Measurements from ENCODE around the gene THSD7B. TPM values are rescaled to one million over a fixed set of nuclear protein-coding genes. Genes with fewer than 3 reads are reported as not detected.

THSD7B gene
- total and polyA plus RNA-seq, 9 donors: 0.10 to 0.82 (median 0.37) TPM; not detected in 1

GRCh38 chr2:137654046-137654445 lies 888.7 kb downstream of the THSD7B start:
- no peak overlapping the region for H3K27ac ChIP-seq
- TF ChIP-seq EP300 (IDR thresholded peaks at IDR 0.05) (no peak), CTCF (IDR thresholded peaks at IDR 0.05) (no peak), POLR2A (IDR thresholded peaks at IDR 0.05) (no peak)
- 79 to 89% (median 86%) methylated on average over 2 of the region's 2 CpGs for WGBS, 3 donors
- no peaks in the 10 kb centered on the region for H3K4me1 ChIP-seq (ENCODE audit: insufficient read depth)
- H3K9me3 ChIP-seq: no peaks in the 10 kb centered on the region
- no peak overlapping the region for H3K4me3 ChIP-seq
- intact Hi-C loops (cut with DNase I): no loop called here
- no peak for DNase-seq
- H3K27me3 ChIP-seq: no peaks in the 10 kb centered on the region
- no peaks in the 10 kb centered on the region for H3K36me3 ChIP-seq

DNA sequence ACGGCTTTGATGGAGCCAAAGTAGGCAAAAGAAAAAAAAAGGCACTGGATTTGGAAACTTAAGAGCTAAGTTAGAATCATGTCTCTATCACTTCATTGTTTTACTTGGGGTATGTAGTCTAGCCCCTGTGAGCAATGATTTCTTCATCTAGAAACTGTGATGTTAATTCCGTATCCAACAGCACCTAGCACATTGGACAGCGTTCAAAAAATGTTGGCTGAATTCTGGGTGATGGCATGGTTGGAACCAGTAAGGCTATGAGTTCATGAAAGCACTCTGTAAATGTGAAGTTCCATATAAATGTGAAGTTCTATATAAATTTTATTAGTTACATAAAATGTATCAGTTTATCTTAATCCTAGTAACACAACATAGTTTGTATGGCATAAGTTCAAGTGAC lies 890.5 kb downstream of the THSD7B start:
- 61 to 86% (median 84%) methylated on average over 3 of the region's 3 CpGs for WGBS, 3 donors
- intact Hi-C loops (cut with DNase I): no loop called here
- H3K9me3 ChIP-seq: no peaks in the 10 kb centered on the region

GRCh38 chr2:137658433-137658832 lies 893.1 kb downstream of the THSD7B start:
- TF ChIP-seq POLR2A (IDR thresholded peaks at IDR 0.05) (no peak), EP300 (IDR thresholded peaks at IDR 0.05) (no peak), CTCF (IDR thresholded peaks at IDR 0.05) (no peak)
- WGBS, 3 donors: 77 to 95% (median 93%) methylated on average over 4 of the region's 4 CpGs

More for the DNA sequence above, 890.5 kb downstream of the THSD7B start:
- no peaks in the 10 kb centered on the region for H3K4me1 ChIP-seq (ENCODE audit: insufficient read depth)
- TF ChIP-seq CTCF (IDR thresholded peaks at IDR 0.05): no peak
- no peak overlapping the region for H3K27ac ChIP-seq
- H3K36me3 ChIP-seq: no peaks in the 10 kb centered on the region
- no peaks in the 10 kb centered on the region for H3K27me3 ChIP-seq
- no peak for DNase-seq
- no peak overlapping the region for H3K4me3 ChIP-seq

DNA sequence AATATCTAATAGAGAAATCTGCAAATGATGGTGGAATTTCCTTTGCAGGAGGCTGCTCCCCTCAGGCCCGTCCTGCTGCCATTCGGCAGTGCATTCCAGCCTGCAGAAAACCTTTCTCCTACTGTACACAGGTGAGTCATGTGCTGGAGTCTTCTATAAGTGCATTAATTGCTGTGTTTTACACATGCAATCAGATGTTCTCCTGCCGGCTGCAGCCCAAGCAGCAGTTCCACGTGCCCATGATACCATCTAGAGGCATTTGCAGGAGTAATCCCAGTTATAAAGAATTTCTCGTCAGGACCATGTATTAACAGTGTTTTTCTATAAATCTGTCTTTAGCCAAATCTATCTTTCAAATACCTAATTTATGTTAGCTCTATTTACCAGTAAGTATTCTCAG lies 894.3 kb downstream of the THSD7B start:
- no peaks in the 10 kb centered on the region for H3K9me3 ChIP-seq
- WGBS, 3 donors: 38 to 49% (median 42%) methylated on average over 5 of the region's 5 CpGs
- no peak for DNase-seq
- intact Hi-C loops (cut with DNase I): no loop called here
- H3K4me3 ChIP-seq: no peak overlapping the region
- no peaks in the 10 kb centered on the region for H3K36me3 ChIP-seq
- no peaks in the 10 kb centered on the region for H3K27me3 ChIP-seq
- no peak overlapping the region for H3K27ac ChIP-seq
- no peaks in the 10 kb centered on the region for H3K4me1 ChIP-seq (ENCODE audit: insufficient read depth)
- TF ChIP-seq POLR2A (IDR thresholded peaks at IDR 0.05) (no peak), EP300 (IDR thresholded peaks at IDR 0.05) (no peak), CTCF (IDR thresholded peaks at IDR 0.05) (no peak)

More at GRCh38 chr2:137658433-137658832, 893.1 kb downstream of the THSD7B start:
- no peak overlapping the region for H3K4me3 ChIP-seq
- H3K27ac ChIP-seq: no peak overlapping the region
- no peak for DNase-seq
- no peaks in the 10 kb centered on the region for H3K4me1 ChIP-seq (ENCODE audit: insufficient read depth)
- H3K27me3 ChIP-seq: no peaks in the 10 kb centered on the region
- H3K36me3 ChIP-seq: no peaks in the 10 kb centered on the region
- intact Hi-C loops (cut with DNase I): no loop called here
- no peaks in the 10 kb centered on the region for H3K9me3 ChIP-seq

DNA sequence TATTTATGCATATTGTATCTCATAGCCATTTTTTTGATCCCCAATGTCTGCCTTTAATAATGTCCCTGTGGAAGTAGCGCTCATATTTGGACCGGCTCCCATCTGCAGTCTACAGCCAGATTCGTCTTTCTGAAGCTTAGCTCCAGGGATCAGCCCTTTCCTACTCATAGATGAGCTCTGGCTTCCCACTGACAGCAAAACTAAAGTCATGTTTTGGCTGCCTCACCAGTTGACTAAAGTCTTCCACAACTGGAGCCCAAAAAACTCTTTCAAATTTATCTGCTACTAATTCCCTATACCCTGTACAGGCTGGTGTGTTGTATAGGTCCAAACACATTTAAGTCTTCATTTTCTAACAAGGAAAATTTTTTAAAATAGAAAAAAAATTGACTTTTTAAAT lies 904.8 kb downstream of the THSD7B start:
- H3K36me3 ChIP-seq: no peaks in the 10 kb centered on the region
- no peaks in the 10 kb centered on the region for H3K27me3 ChIP-seq
- TF ChIP-seq CTCF (IDR thresholded peaks at IDR 0.05) (no peak), EP300 (IDR thresholded peaks at IDR 0.05) (no peak), POLR2A (IDR thresholded peaks at IDR 0.05) (no peak)
- intact Hi-C loops (cut with DNase I): no loop called here
- no peak overlapping the region for H3K27ac ChIP-seq
- H3K9me3 ChIP-seq: no peaks in the 10 kb centered on the region
- no peaks in the 10 kb centered on the region for H3K4me1 ChIP-seq (ENCODE audit: insufficient read depth)
- 81 to 87% (median 84%) methylated on average over 3 of the region's 3 CpGs for WGBS, 3 donors
- no peak overlapping the region for H3K4me3 ChIP-seq
- no peak for DNase-seq
